GM21737 (cell line): ENCODE results near the gene SUMF1.

Experiments used
- ATAC-seq: cut with Tn5 transposase; IDR thresholded peaks from one replicate; pipeline ENCODE4 v1.9.1; 2021; ENCODE audit warnings: mild to moderate bottlenecking, moderate library complexity; ENCODE audit not compliant: unreplicated experiment

The SUMF1 gene

GRCh38 chr3:4394567-4394966, 72.5 kb downstream of the SUMF1 start:
- ATAC-seq = no peak

GRCh38 chr3:4394048-4394447, 73.0 kb downstream of the SUMF1 start:
- no peak for ATAC-seq

- ATAC-seq = no peak
Observed at GRCh38 chr3:4392992-4393391, 74.1 kb downstream of the SUMF1 start.

- ATAC-seq = no peak
Observed at GRCh38 chr3:4387210-4388204, 79.6 kb downstream of the SUMF1 start.

GRCh38 chr3:4385201-4385600, 81.9 kb downstream of the SUMF1 start:
- ATAC-seq = no peak

- no peak for ATAC-seq
Observed at GRCh38 chr3:4380013-4380412, 87.1 kb downstream of the SUMF1 start.

GRCh38 chr3:4376499-4376898, 90.6 kb downstream of the SUMF1 start:
- ATAC-seq = no peak

GRCh38 chr3:4375911-4376310, 91.2 kb downstream of the SUMF1 start:
- ATAC-seq = no peak

- ATAC-seq = no peak
Observed at GRCh38 chr3:4373669-4374068, 93.4 kb downstream of the SUMF1 start.

GRCh38 chr3:4362523-4362922, 104.5 kb downstream of the SUMF1 start:
- no peak for ATAC-seq

- no peak for ATAC-seq
Observed at GRCh38 chr3:4360817-4361216, 106.3 kb downstream of the SUMF1 start.

- ATAC-seq = no peak
Observed at GRCh38 chr3:4359805-4360502, 107.1 kb downstream of the SUMF1 start.

- ATAC-seq = no peak
Observed at GRCh38 chr3:4358273-4358672, 108.8 kb downstream of the SUMF1 start.

- no peak for ATAC-seq
Observed at GRCh38 chr3:4356546-4357410, 110.3 kb downstream of the SUMF1 start.

- no peak for ATAC-seq
Observed at GRCh38 chr3:4356220-4356540, 110.9 kb downstream of the SUMF1 start.

GRCh38 chr3:4355401-4356219, 111.5 kb downstream of the SUMF1 start:
- ATAC-seq = no peak

GRCh38 chr3:4351872-4352271, 115.2 kb downstream of the SUMF1 start:
- ATAC-seq = no peak

- ATAC-seq = peak; percentile 40
Observed at GRCh38 chr3:4351164-4351855, 115.8 kb downstream of the SUMF1 start.

- ATAC-seq = peak; percentile 89
Observed at GRCh38 chr3:4350789-4351163, 116.3 kb downstream of the SUMF1 start.

GRCh38 chr3:4343258-4343657, 123.8 kb downstream of the SUMF1 start:
- ATAC-seq = no peak
